ENCODE measurements around the gene TMEM187. TPM values are rescaled to one million over a fixed set of nuclear protein-coding genes. Genes with fewer than 3 reads are reported as not detected.

The TMEM187 gene
- total RNA-seq, 1 donor: 6.9 TPM

DNA sequence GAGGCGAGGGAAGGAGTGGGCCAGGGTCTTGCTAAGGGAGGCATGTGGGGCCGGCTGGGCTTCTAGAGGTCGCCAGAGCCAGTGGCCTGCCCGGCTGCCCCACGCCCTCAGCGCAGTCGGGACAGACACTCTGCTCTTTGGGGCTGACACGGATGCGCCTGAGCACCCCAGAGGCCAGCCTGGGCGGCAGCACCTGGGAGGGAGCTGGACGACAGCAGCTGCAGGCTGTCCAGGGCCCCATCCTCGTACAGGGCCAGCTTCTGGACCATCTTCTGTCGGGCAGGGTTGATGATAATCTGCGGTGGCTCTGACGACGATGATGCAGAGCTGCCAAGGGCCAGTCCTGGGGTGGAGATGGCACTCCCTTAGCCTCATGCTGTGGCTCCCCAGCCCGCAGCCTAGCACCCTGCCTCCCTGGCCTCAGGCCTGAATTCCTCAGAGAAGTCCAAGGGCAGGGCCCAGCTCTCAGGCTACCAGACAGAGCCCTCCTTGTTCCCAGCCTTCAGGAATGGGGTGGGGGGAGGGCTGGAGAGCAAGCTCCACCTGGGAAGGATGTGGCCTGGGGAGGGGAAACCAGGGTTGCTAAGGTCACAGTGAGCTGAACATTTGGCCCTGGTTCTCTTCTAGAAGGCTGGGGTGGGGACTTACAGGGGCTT lies 39.9 kb downstream of the TMEM187 start:
- H3K27me3 ChIP-seq (ENCODE audit: insufficient read depth, low read length): no peaks in the 10 kb centered on the region
- TF ChIP-seq, protein P1, sequence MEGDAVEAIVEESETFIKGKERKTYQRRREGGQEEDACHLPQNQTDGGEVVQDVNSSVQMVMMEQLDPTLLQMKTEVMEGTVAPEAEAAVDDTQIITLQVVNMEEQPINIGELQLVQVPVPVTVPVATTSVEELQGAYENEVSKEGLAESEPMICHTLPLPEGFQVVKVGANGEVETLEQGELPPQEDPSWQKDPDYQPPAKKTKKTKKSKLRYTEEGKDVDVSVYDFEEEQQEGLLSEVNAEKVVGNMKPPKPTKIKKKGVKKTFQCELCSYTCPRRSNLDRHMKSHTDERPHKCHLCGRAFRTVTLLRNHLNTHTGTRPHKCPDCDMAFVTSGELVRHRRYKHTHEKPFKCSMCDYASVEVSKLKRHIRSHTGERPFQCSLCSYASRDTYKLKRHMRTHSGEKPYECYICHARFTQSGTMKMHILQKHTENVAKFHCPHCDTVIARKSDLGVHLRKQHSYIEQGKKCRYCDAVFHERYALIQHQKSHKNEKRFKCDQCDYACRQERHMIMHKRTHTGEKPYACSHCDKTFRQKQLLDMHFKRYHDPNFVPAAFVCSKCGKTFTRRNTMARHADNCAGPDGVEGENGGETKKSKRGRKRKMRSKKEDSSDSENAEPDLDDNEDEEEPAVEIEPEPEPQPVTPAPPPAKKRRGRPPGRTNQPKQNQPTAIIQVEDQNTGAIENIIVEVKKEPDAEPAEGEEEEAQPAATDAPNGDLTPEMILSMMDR (IDR thresholded peaks at IDR 0.05; ENCODE audit: extremely low read depth, low read depth, low read length): no peak
- no peak overlapping the region for H3K4me3 ChIP-seq (ENCODE audit: insufficient read depth, low read length)
- H3K9me3 ChIP-seq (ENCODE audit: low read depth, low read length): no peaks in the 10 kb centered on the region
- peaks cover 22% of the 10 kb centered on the region for H3K79me2 ChIP-seq (ENCODE audit: insufficient read depth, low read length)
- peak; percentile 58 for DNase-seq (ENCODE audit: insufficient read length, low spot score, missing footprints)
- no peak overlapping the region for H3K4me2 ChIP-seq (ENCODE audit: insufficient read depth, low read length)
- peaks cover 5% of the 10 kb centered on the region for H4K20me1 ChIP-seq (ENCODE audit: insufficient read depth, low read length)
- no peak overlapping the region for H3K27ac ChIP-seq (ENCODE audit: low read depth, low read length)
- peaks cover 45% of the 10 kb centered on the region for H3K36me3 ChIP-seq (ENCODE audit: insufficient read depth, low read length)
- no peak overlapping the region for H2AFZ ChIP-seq (ENCODE audit: low read length)
- no peaks in the 10 kb centered on the region for H3K4me1 ChIP-seq (ENCODE audit: insufficient read depth, low read length)

- no peaks in the 10 kb centered on the region for H3K9me3 ChIP-seq (ENCODE audit: low read depth, low read length)
- H2AFZ ChIP-seq (ENCODE audit: low read length): no peak overlapping the region
- H3K27ac ChIP-seq (ENCODE audit: low read depth, low read length): no peak overlapping the region
- peaks cover 5% of the 10 kb centered on the region for H4K20me1 ChIP-seq (ENCODE audit: insufficient read depth, low read length)
- H3K79me2 ChIP-seq (ENCODE audit: insufficient read depth, low read length): peaks cover 25% of the 10 kb centered on the region
- TF ChIP-seq, protein P1 (IDR thresholded peaks at IDR 0.05; ENCODE audit: extremely low read depth, low read depth, low read length): no peak
- no peak overlapping the region for H3K4me3 ChIP-seq (ENCODE audit: insufficient read depth, low read length)
- peaks cover 49% of the 10 kb centered on the region for H3K36me3 ChIP-seq (ENCODE audit: insufficient read depth, low read length)
- no peak overlapping the region for H3K4me2 ChIP-seq (ENCODE audit: insufficient read depth, low read length)
- H3K27me3 ChIP-seq (ENCODE audit: insufficient read depth, low read length): no peaks in the 10 kb centered on the region
- peak; percentile 72 for DNase-seq (ENCODE audit: insufficient read length, low spot score, missing footprints)
- no peaks in the 10 kb centered on the region for H3K4me1 ChIP-seq (ENCODE audit: insufficient read depth, low read length)
Measured at GRCh38 chrX:154013001-154013421, 40.5 kb downstream of the TMEM187 start.

GRCh38 chrX:154013614-154014360 lies 41.2 kb downstream of the TMEM187 start:
- DNase-seq (ENCODE audit: insufficient read length, low spot score, missing footprints): peak; percentile 96
- H3K79me2 ChIP-seq (ENCODE audit: insufficient read depth, low read length): peaks cover 33% of the 10 kb centered on the region
- H3K4me3 ChIP-seq (ENCODE audit: insufficient read depth, low read length): no peak overlapping the region
- peaks cover 5% of the 10 kb centered on the region for H4K20me1 ChIP-seq (ENCODE audit: insufficient read depth, low read length)
- H3K4me1 ChIP-seq (ENCODE audit: insufficient read depth, low read length): peaks cover 4% of the 10 kb centered on the region
- H3K9me3 ChIP-seq (ENCODE audit: low read depth, low read length): no peaks in the 10 kb centered on the region
- TF ChIP-seq, protein P1 (IDR thresholded peaks at IDR 0.05; ENCODE audit: extremely low read depth, low read depth, low read length): peak; percentile 80
- peak overlapping the region; percentile 12 for H3K27ac ChIP-seq (ENCODE audit: low read depth, low read length)
- peaks cover 50% of the 10 kb centered on the region for H3K36me3 ChIP-seq (ENCODE audit: insufficient read depth, low read length)
- H2AFZ ChIP-seq (ENCODE audit: low read length): no peak overlapping the region
- H3K4me2 ChIP-seq (ENCODE audit: insufficient read depth, low read length): no peak overlapping the region
- no peaks in the 10 kb centered on the region for H3K27me3 ChIP-seq (ENCODE audit: insufficient read depth, low read length)

All from osteoblast (primary cell).